Testis (tissue), 2 donors: ENCODE data around the gene AOAH.
"Not testable (repeated sequence)": the region's sequence is repeated elsewhere in the genome, so short reads cannot be mapped to it uniquely, and the experiment has no call there.

Experiments
- CTCF ChIP-seq, 3 experiments: fragments of 450-650 bp in 2 of 3; fragments of 200-600 bp in 1 of 3; sonication (generic) in 1 of 3; IDR thresholded peaks; one replicate each; pipeline ENCODE4 v1.5.1; 2016 to 2019; ENCODE audit warnings: antibody characterized with exemption in 3 of 3, mild to moderate bottlenecking in 2 of 3, moderate library complexity in 1 of 3
- POLR2A ChIP-seq: fragments of 450-650 bp; IDR thresholded peaks from one replicate; pipeline ENCODE4 v1.6.1; 2017; ENCODE audit warnings: antibody characterized with exemption, mild to moderate bottlenecking, moderate library complexity

- TF ChIP-seq POLR2A; CTCF (IDR thresholded peaks at IDR 0.05): not testable (repeated sequence)
Observed at GRCh38 chr7:36504617-36505016, 219.7 kb downstream of the AOAH start.
